Measurements from ENCODE around the gene PLCL1. TPM values are rescaled to one million over a fixed set of nuclear protein-coding genes. Genes with fewer than 3 reads are reported as not detected.
A peak's percentile ranks its signal among the peaks of the same experiment; 100 is the strongest.
"Not testable (repeated sequence)": the region's sequence is repeated elsewhere in the genome, so short reads cannot be mapped to it uniquely, and the experiment has no call there.

Gene PLCL1
- total RNA-seq, 1 experiment from 2014 or later: 0.06 TPM

DNA sequence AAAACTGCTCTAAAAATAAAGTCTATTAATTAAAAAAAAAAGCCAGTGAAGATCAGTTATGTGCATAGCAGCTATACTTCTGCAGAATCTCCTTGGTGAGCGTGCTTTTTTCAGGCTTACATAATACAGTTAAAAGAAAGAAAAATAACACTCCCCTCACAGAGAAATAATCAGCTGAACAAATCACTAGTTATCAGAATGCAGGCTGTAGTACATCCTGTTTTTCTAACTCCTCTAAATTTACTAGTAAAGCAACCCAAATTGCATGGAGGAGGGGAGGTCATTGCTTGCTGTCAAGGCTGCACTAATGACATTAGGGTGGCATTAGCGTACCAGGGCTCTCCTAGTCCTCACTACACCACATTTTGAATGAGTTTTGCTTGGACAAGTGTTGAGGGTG lies 192.2 kb downstream of the PLCL1 start:
- no peak for DNase-seq (ENCODE audit: low read depth)

GRCh38 chr2:197997083-197997541 lies 192.7 kb downstream of the PLCL1 start:
- DNase-seq (ENCODE audit: low read depth): no peak

DNA sequence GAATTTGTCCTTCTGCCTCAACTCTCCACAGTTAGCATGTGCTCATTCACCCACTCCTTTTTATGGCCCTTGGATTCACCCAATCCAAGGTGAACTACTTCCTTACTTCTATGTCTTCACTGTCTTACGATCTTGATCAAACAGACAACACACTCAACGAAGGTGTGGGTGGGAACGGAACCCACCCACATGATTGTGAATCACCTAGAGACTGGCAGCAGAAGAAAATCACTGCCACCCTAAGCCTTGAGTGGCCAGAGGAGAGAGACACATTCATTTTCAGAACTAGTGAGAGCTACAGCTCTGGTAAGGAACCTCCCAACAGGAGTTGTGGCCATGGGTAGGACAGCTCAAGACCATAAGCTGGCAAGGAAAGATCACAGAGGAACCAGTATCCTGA lies 194.3 kb downstream of the PLCL1 start:
- no peak for DNase-seq (ENCODE audit: low read depth)

GRCh38 chr2:198000417-198000816 lies 196.0 kb downstream of the PLCL1 start:
- no peak for DNase-seq (ENCODE audit: low read depth)

DNA sequence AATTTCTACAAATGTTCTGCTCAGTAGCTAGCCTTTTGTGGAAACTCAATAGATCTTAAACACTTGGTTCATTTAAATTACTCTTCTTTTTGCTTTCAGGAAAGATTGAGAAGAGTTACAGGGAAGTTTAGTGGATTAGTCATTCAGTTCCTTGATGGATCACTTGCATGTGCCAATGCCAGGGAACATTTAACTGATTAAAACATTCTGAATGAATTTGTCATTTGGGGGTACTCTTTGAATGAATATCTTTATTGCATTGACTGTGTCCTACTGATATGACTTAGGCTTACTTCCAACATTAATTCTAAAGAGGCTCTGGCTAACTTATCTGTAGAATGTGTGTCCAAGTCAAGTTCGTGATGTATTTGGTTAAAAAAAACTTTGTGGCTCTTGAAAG lies 199.8 kb downstream of the PLCL1 start:
- peak; percentile 1 for DNase-seq (ENCODE audit: low read depth)

- no peak for DNase-seq (ENCODE audit: low read depth)
Observed at GRCh38 chr2:198004921-198005829, 200.8 kb downstream of the PLCL1 start.

- no peak for DNase-seq (ENCODE audit: low read depth)
Observed at GRCh38 chr2:198006733-198007132, 202.3 kb downstream of the PLCL1 start.

DNA sequence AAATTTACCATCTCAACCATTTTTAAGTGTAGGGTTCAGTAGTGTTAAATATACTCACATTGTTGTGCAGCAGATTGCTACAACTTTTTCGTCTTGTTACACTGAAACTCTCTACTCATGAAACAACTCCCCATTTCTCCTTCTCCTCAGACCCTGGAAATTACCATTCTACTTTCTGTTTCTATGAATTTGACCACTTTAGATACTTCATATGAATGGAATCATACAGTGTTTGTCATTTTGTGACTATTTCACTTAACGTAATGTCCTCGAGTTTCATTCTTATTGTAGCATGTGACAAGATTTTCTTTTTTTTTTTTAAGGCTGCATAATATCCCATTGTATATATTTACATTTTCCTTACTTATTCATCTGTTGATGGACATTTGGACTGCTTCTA lies 203.8 kb downstream of the PLCL1 start:
- no peak for DNase-seq (ENCODE audit: low read depth)

DNA sequence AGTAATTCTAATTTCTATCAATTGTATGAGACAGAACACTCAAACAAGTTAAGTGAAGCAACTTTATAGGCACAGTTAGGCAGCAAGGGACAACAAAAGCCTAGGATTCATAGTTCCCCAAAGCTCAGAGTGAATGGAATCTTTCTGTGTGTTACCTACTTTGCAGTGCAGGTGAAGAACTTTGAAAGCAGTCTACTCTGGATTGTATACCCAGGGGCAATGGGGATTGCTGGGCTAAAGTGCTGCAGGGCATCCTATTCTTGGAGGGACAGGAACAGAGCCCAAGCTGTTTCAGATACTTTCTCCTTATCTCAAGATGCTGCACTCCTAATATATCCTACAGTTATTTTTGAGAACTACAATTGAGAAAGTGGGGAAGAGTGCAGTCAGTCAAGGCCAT lies 207.6 kb downstream of the PLCL1 start:
- no peak for DNase-seq (ENCODE audit: low read depth)

DNA sequence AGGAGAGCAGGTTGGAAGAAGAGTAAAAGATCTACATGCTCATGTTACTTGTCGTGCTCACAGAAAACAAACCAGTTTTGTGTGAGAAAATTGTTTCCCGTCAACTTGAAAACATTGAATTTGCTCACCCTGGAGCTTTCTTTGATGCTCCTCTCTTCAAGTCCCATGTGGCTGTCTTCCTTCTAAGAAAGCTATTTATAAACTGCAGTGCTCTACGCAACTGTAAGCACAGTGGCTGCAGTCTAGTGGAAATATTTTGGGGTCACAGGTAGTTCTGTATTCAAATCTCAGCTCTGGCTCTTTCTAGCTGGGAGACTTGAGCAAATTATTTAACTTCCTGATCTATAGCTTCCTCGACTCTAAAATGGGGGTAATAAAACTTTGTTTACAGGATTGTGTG lies 211.8 kb downstream of the PLCL1 start:
- no peak for DNase-seq (ENCODE audit: low read depth)

- no peak for DNase-seq (ENCODE audit: low read depth)
Observed at GRCh38 chr2:198017068-198017467, 212.7 kb downstream of the PLCL1 start.

DNA sequence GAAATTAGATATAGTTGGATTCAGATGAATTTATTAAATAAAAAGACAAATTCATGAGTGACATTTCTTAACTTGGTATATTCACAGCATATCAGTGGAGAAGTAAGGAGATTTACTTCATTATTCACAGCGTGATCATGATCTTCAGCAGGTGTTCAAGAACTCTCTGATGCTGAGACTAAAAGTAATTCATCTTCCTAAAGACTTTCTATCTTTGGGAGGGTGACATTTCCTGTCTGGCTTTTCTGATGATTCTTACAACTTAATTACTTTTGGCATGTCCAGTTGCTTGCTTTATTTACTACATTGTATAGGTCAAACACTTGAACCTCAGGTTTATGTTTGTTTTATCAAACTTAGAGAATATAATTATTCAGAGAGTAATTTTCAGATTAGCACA lies 224.6 kb downstream of the PLCL1 start:
- no peak for DNase-seq (ENCODE audit: low read depth)

DNA sequence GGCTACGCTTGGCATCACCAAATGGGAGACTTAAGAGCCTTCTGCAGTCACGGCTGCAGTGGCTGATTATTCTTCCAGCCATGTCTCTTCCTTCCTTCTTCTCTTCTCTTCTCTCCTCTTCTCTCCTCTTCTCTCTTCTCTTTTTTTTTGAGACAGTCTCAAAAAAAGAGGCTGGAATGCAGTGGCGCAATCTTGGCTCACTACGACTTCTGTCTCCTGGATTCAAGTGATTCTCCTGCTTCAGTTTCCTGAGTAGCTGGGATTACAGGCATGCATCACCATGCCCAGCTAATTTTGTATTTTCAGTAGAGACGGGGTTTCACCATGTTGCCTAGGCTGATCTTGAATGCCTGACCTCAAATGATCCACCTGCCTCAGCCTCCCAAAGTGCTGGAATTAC lies 225.2 kb downstream of the PLCL1 start:
- not testable (repeated sequence) for DNase-seq (ENCODE audit: low read depth)

- no peak for DNase-seq (ENCODE audit: low read depth)
Observed at GRCh38 chr2:198033626-198034025, 229.2 kb downstream of the PLCL1 start.

- DNase-seq (ENCODE audit: low read depth): no peak
Observed at GRCh38 chr2:198036029-198036879, 231.9 kb downstream of the PLCL1 start.

GRCh38 chr2:198040835-198041234 lies 236.4 kb downstream of the PLCL1 start:
- no peak for DNase-seq (ENCODE audit: low read depth)

DNA sequence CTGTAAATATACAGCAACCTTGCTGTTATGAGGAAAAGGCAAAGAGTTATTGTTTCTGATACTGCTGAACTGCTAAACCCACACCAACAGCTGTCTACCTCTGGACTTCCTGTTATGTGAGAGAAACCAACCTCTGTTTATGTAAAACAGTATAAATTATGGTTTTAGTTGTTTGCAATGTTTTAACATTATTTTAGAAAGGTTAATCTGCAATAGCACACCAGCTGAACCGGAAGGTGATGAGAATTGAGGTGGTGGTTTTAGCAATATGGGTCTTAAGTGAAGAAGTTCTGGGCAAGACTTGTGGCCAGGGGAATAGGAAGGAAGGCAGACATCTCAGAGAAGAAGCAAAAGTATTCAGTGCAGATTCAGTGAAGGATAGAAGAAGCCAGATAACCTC lies 237.8 kb downstream of the PLCL1 start:
- no peak for DNase-seq (ENCODE audit: low read depth)

DNA sequence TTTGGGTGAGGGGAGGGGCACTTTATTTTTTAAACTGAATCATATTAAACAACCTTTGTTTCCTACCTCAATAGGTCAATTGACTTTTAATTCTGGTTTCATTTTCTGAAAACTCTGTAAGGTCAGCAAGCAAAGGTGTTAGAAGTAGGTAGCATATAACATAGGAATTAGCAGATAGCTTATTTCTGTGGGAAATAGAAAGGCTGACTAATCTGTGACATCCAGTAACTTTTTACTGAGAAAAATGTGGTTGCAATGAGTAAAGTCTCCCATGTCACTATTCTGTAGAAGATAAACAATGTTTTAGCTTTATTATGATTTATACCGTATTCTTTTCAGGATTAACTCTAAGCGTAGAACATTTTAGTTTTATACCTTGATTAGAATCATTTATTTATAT lies 240.4 kb downstream of the PLCL1 start:
- no peak for DNase-seq (ENCODE audit: low read depth)

GRCh38 chr2:198045227-198045626 lies 240.8 kb downstream of the PLCL1 start:
- DNase-seq (ENCODE audit: low read depth): no peak

- DNase-seq (ENCODE audit: low read depth): no peak
Observed at GRCh38 chr2:198052741-198053140, 248.3 kb downstream of the PLCL1 start.

DNA sequence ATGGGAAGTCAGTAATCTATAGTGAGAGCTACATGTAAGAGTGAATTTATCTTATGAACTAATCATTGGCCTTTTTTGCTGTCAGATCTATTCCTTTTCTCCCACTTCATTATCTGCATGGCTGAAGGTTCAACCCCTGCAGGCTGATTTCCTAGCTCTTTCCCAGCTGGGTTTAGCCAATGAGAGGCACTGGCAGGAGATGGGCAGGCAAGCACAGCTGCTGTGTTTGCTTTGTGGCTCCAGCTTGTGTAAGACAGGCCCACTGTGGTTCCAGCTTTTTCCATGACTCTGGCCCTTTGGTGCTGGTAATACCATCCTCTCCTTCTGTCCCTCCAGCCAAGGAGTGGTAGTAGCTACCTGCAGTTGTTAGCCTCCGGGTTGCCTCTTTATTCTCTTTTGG lies 248.8 kb downstream of the PLCL1 start:
- DNase-seq (ENCODE audit: low read depth): no peak

GRCh38 chr2:198053776-198054175 lies 249.4 kb downstream of the PLCL1 start:
- DNase-seq (ENCODE audit: low read depth): no peak

DNA sequence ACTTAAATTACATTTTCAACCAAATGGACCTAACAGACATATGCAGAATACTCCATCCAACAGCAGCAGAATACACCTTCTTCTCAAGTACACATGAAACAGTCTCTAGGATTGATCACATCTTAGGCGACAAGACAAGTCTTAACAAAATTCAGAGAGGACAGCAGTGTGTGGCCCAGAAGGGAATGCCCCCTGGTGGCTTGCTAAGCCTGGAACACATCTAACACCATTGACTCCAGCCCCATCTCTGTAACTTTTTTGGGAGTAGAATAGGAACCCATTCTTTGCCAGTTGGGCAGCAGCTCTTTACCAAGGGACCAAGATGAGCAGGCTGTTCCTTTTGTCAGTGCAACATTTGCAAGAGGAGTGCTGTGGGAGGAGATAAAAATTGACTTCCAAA lies 249.9 kb downstream of the PLCL1 start:
- no peak for DNase-seq (ENCODE audit: low read depth)

Data from LHCN-M2 (cell line).